ENCODE measurements around the gene TUBA3E.
"Not testable (repeated sequence)": the region's sequence is repeated elsewhere in the genome, so short reads cannot be mapped to it uniquely, and the experiment has no call there.

TUBA3E gene

DNA sequence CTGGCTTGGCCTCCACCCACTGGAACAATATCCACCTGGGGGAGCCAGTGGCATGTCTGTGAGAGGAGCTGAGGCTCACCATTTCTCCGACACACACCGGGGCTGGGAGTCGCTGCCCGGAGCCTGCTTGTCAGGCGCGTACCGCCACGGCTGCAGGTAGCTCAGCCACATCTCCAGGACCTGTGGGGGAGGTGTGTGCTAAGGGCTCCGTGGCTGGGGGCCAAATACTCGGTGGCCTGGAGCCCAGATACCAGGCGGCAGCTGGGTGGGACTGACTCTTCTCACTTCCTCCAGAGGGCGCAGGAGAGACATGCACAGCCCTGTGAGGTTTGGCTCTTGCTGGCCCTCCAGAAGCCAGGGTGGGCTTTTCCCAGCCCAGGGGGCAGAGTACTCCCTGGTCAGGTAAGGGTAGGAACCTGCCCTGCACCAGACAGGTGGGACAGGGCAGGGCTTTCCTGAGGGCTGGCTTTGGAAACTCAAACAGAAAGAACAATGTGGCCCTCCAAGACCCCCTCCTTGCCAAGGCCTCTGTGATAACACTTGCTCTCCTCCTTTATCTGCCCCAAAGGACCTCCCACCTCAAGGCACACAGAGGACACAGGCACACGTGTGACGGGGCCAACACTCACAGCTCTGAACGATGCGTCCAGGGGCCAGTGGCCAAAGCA is 42.1 kb downstream of the TUBA3E start:
- peak; percentile 66 for TF ChIP-seq CTCF (IDR thresholded peaks at IDR 0.05; ENCODE audit: low read depth, low read length)
- DNase-seq (ENCODE audit: low read depth in 2 of 2) = peak; percentile 61 to 70
- H3K4me3 ChIP-seq (replicated peaks in 1 of 2; ENCODE audit: low read depth in 2 of 2, low read length in 2 of 2) = not testable (repeated sequence)

DNA sequence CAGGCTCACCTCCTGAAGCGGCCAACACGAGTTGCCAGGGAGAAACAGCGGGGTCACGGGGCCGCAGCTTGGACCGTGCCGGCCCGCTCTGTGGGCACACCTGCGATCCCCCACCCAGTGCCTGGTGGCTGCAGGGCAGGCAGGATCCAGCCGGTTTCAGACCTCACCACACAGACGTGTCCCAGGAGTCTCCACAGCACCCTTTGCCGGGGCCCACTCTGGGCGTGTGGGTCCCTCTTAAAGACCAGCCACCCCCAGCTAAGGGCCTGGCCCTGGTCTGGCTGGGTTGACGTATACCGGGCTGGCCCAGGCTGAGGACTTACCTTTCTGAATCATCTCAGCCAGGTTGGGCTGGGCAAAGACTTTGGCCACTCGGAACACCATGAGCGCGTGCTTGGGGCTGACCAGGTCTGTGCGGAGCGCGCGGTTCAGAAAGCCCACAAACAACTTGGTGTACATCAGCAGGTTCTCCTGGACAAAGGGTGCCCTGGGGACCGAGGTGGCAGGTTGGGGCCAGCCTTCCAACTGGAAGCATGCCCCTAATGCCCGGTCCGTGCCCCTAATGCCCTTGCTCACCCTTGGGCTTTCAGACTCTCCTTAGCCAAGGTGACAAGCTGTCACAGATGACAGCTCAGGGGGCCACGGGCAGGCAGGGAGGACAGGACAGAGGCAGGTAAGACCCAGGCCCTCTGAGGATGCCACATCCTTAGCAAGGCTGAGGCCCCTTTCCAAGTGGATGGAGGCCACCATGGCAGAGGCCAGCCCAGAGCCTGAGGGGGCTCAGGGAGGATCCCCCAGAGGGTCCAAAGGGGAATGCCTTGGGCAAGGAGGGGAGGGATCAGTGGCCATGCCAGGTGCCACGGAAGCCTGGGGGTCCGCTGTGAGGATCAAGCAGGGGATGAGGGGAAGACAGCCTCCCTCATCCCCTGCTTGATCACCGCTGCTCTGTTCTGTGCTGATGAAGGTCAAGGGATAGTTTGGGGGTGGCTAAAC is 43.2 kb downstream of the TUBA3E start:
- no peak for DNase-seq (ENCODE audit: low read depth in 2 of 2)
- TF ChIP-seq CTCF (IDR thresholded peaks at IDR 0.05; ENCODE audit: low read depth, low read length) = no peak
- no peak overlapping the region for H3K4me3 ChIP-seq (replicated peaks in 1 of 2; ENCODE audit: low read depth in 2 of 2, low read length in 2 of 2)

GRCh38 chr2:130154423-130154770 is 43.8 kb downstream of the TUBA3E start:
- DNase-seq (ENCODE audit: low read depth in 2 of 2); H3K4me3 ChIP-seq (replicated peaks in 1 of 2; ENCODE audit: low read depth in 2 of 2, low read length in 2 of 2): not testable (repeated sequence)

GRCh38 chr2:130153721-130154422 is 44.4 kb downstream of the TUBA3E start:
- DNase-seq (ENCODE audit: low read depth in 2 of 2); H3K4me3 ChIP-seq (replicated peaks in 1 of 2; ENCODE audit: low read depth in 2 of 2, low read length in 2 of 2): not testable (repeated sequence)

DNA sequence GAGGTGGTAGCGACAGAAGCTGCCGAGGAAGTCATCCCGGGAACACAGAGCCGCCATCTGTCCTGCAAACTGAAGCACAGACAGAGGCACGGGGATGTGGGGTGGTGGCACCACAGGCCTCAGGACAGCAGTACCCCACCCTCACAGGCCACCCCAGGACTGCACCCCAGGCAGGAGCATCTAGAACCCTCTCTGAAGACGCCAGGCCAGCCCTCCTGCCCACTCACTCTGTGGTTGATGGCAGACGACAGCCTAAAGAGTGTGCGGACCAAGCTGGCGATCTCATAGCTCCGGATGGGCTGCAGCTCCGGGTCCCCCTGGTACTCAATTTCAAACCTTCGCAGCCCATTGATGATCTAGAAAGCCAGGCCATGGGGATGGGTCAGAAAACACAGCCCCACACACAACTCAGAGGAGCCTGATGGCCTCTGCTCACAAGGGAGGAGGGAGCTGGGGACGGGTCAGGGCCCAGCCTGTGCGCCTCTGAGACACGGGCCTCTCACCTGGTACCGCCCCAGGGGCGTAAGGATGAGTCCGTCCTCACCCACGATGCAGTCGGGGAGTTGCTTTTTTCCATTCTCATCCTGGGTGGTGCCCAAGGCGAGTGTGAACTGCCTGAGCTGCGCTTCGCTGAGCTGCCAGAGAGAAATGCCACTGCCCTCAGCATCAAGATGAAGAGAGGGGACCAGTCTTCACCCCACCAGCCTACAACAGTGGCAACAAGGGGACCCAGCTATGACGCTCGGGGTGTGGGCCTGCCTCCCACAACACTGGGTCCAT is 45.2 kb downstream of the TUBA3E start:
- no peak for TF ChIP-seq CTCF (IDR thresholded peaks at IDR 0.05; ENCODE audit: low read depth, low read length)

DNA sequence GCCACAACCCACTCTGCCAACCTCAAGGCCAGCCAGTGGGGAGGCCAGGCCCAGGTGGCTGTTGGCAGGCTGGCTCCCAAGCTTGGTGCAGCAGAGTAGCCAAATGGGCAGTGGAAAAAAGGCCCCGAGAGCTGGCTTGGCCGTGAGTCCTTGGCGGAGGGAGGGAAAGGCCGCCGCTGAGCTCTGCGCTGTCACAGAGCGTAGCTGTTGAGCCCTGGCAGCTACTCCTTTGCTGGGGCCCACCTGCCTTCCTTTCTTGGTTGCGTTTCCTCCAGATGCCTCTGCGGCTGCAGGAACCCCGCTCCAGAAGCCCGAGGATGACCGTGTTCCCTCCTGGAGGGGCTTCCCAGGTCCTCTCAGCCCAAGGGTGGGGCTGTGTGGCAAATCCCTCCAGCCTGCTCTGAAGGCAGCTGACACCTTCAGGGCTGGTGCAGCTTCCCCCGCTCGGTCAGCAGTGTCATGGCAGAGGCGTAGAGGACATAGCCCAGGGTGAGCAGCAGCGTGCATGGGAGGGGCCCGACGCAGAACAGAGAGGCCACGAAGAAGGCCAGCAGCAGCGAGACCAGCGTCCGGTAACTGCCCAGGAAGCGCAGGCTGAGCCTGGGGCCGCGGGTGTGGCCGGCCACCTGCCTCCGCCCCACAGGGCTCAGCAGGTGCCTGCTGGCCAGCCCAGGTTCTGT is 46.0 kb downstream of the TUBA3E start:
- H3K4me3 ChIP-seq (replicated peaks in 1 of 2; ENCODE audit: low read depth in 2 of 2, low read length in 2 of 2); DNase-seq (ENCODE audit: low read depth in 2 of 2): not testable (repeated sequence)

More for the DNA sequence above, 45.2 kb downstream of the TUBA3E start:
- H3K4me3 ChIP-seq (replicated peaks in 1 of 2; ENCODE audit: low read depth in 2 of 2, low read length in 2 of 2) = no peak overlapping the region
- DNase-seq (ENCODE audit: low read depth in 2 of 2) = no peak

- not testable (repeated sequence) for H3K4me3 ChIP-seq (replicated peaks in 1 of 2; ENCODE audit: low read depth in 2 of 2, low read length in 2 of 2); DNase-seq (ENCODE audit: low read depth in 2 of 2)
These were observed 47.1 kb downstream of the TUBA3E start for GRCh38 chr2:130151145-130151512.

Data from cardiac fibroblast (primary cell).